Neural crest cell (in vitro differentiated cells): ENCODE measurements around the gene PLD6. TPM values are rescaled to one million over a fixed set of nuclear protein-coding genes. Genes with fewer than 3 reads are reported as not detected.
"Not testable (repeated sequence)": the region's sequence is repeated elsewhere in the genome, so short reads cannot be mapped to it uniquely, and the experiment has no call there.

Experiments
- DNase-seq: peaks from one replicate; pipeline ENCODE4 v3.0.0; 2021; ENCODE audit warnings: low read depth, mixed read lengths, low spot score
- H3K27ac Mint-ChIP-seq: one replicate; pipeline ENCODE4 v1.8.0; 2021; ENCODE audit warnings: mild to moderate bottlenecking, mixed read lengths; ENCODE audit not compliant: unreplicated experiment
- H3K27me3 Mint-ChIP-seq: 2 replicates; pipeline ENCODE4 v1.8.0; 2021; ENCODE audit warnings: low read depth, mild to moderate bottlenecking, mixed read lengths
- H3K36me3 Mint-ChIP-seq: 2 replicates; pipeline ENCODE4 v1.8.0; 2021; ENCODE audit warnings: low read depth, mild to moderate bottlenecking, mixed read lengths
- H3K4me1 Mint-ChIP-seq: 2 replicates; pipeline ENCODE4 v1.8.0; 2021; ENCODE audit warnings: mixed read lengths
- H3K4me3 Mint-ChIP-seq: one replicate; pipeline ENCODE4 v1.8.0; 2021; ENCODE audit warnings: mild to moderate bottlenecking, mixed read lengths
- H3K9me3 Mint-ChIP-seq: 2 replicates; pipeline ENCODE4 v1.8.0; 2021; ENCODE audit warnings: mixed read lengths
- CTCF ChIP-seq: fragments of 200-600 bp; sonication (generic); conservative IDR thresholded peaks from 2 replicates; pipeline ENCODE4 v1.5.0; 2021; ENCODE audit warnings: antibody characterized with exemption, mild to moderate bottlenecking
- total RNA-seq: library from RNA; stranded (reverse); gene quantifications from 2 replicates; pipeline ENCODE4 v1.2.1, GENCODE V29; 2021

PLD6 gene
- total RNA-seq, 1 donor from 2014 or later, result 0.23 TPM

GRCh38 chr17:17189559-17189958 lies 16.6 kb downstream of the PLD6 start:
- no peak overlapping the region for H3K27ac Mint-ChIP-seq
- peaks cover 7% of the 10 kb centered on the region for H3K4me1 Mint-ChIP-seq
- H3K27me3 Mint-ChIP-seq, result no peaks in the 10 kb centered on the region
- TF ChIP-seq CTCF, result no peak
- no peak overlapping the region for H3K4me3 Mint-ChIP-seq
- H3K9me3 Mint-ChIP-seq, result no peaks in the 10 kb centered on the region
- H3K36me3 Mint-ChIP-seq, result peaks cover 4% of the 10 kb centered on the region
- DNase-seq, result no peak

- Mint-ChIP-seq H3K4me1 (peaks cover 7% of the 10 kb centered on the region), H3K4me3 (no peak overlapping the region), H3K27ac (peak overlapping the region; percentile 44), H3K27me3 (no peaks in the 10 kb centered on the region), H3K36me3 (peaks cover 4% of the 10 kb centered on the region), H3K9me3 (no peaks in the 10 kb centered on the region)
- TF ChIP-seq CTCF, result no peak
- DNase-seq, result no peak
Observed at GRCh38 chr17:17188586-17188985, 17.5 kb downstream of the PLD6 start.

GRCh38 chr17:17186551-17187505 lies 19.3 kb downstream of the PLD6 start:
- H3K27ac Mint-ChIP-seq, result peak overlapping the region; percentile 12
- no peaks in the 10 kb centered on the region for H3K27me3 Mint-ChIP-seq
- TF ChIP-seq CTCF, result no peak
- H3K36me3 Mint-ChIP-seq, result peaks cover 4% of the 10 kb centered on the region
- H3K9me3 Mint-ChIP-seq, result no peaks in the 10 kb centered on the region
- peaks cover 4% of the 10 kb centered on the region for H3K4me1 Mint-ChIP-seq
- DNase-seq, result no peak
- H3K4me3 Mint-ChIP-seq, result no peak overlapping the region

GRCh38 chr17:17186051-17186450 lies 20.1 kb downstream of the PLD6 start:
- no peak for TF ChIP-seq CTCF
- H3K4me1 Mint-ChIP-seq, result no peaks in the 10 kb centered on the region
- H3K9me3 Mint-ChIP-seq, result no peaks in the 10 kb centered on the region
- no peaks in the 10 kb centered on the region for H3K27me3 Mint-ChIP-seq
- H3K36me3 Mint-ChIP-seq, result peaks cover 9% of the 10 kb centered on the region
- no peak for DNase-seq
- no peak overlapping the region for H3K4me3 Mint-ChIP-seq
- no peak overlapping the region for H3K27ac Mint-ChIP-seq

DNA sequence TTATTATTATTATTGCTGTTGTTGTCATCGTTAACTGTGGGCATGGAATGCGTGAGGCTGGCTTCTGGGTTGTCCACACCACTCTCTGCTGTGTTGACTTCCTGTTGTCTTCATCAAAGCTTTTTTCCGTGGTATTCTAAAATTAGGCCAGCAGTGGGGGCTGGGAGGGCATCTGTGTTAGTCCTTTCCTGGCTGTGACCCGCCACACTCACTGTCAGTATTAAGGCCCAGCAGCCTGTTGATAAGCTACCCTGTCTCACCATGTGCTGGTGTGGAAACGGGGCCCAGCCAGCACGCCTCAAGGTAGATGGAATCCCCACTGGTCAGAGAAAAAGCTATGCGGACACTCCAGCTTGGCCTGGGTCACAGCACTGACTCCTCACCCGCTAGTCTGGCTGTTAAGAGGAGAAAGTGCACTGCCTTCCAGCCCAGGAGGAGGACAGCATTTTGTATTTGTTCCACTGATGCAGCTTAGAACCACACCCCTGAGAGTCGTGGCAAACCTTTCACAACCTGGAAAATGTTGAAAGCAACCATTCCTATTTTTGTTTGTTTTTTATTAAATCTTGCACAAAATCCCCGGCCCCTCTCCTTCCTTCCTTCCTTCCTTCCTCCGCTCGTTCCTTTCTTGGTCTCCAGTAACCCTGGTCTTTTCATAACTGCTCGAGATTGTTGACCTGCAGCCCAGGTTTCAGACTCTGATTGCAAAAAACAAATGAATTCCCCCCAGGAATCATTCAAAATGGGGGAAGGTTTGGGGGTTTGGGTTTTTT lies 21.0 kb downstream of the PLD6 start:
- H3K9me3 Mint-ChIP-seq, H3K27me3 Mint-ChIP-seq, DNase-seq, H3K27ac Mint-ChIP-seq, H3K4me3 Mint-ChIP-seq, H3K4me1 Mint-ChIP-seq: not testable (repeated sequence)
- peaks cover 12% of the 10 kb centered on the region for H3K36me3 Mint-ChIP-seq
